Measurements from ENCODE around the gene MAP3K20. TPM values are rescaled to one million over a fixed set of nuclear protein-coding genes. Genes with fewer than 3 reads are reported as not detected.
A peak's percentile ranks its signal among the peaks of the same experiment; 100 is the strongest.
"Not testable (repeated sequence)": the region's sequence is repeated elsewhere in the genome, so short reads cannot be mapped to it uniquely, and the experiment has no call there.

The MAP3K20 gene
- total RNA-seq = 71.8 TPM
- long read RNA-seq, full-length matches to known transcripts = 283 of 352 reads
- long read RNA-seq, partial matches to known transcripts = 30 of 352 reads
- long read RNA-seq, other reads (novel, unspliced or antisense) = 39 of 352 reads

- peak; percentile 91 for DNase-seq (ENCODE audit: low spot score)
Measured at GRCh38 chr2:173075781-173076580, at the start of gene MAP3K20. MAP3K20 (plus strand) TSS chr2:173075846; CDS start chr2:173091032, 15,186 bp downstream.

- DNase-seq (ENCODE audit: low spot score) = no peak
Measured at GRCh38 chr2:173026479-173026878, 49.2 kb upstream of the MAP3K20 start.

GRCh38 chr2:173027181-173028128 is 48.2 kb upstream of the MAP3K20 start:
- DNase-seq (ENCODE audit: low spot score) = no peak

- DNase-seq (ENCODE audit: low spot score) = no peak
Measured at GRCh38 chr2:173028141-173028540, 47.5 kb upstream of the MAP3K20 start.

DNA sequence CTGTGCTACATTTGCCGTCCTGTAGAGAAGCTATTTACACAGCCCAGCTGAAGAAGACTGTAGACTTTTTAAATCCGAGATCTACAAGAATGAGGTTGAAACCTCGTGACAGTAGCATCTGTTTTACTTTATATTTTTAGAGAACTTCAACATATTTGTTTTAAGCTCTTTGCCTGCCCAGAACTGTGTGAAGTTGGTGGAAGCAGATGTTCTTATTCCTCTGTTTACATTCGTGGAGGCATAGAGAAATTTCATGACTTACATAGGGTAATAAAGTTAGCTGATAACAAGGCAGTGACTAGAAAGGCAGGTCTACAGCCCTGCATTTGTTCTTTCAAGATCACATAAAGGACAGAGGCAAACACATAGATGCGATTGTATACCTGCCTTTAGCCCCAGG is 47.0 kb upstream of the MAP3K20 start:
- no peak for DNase-seq (ENCODE audit: low spot score)

DNA sequence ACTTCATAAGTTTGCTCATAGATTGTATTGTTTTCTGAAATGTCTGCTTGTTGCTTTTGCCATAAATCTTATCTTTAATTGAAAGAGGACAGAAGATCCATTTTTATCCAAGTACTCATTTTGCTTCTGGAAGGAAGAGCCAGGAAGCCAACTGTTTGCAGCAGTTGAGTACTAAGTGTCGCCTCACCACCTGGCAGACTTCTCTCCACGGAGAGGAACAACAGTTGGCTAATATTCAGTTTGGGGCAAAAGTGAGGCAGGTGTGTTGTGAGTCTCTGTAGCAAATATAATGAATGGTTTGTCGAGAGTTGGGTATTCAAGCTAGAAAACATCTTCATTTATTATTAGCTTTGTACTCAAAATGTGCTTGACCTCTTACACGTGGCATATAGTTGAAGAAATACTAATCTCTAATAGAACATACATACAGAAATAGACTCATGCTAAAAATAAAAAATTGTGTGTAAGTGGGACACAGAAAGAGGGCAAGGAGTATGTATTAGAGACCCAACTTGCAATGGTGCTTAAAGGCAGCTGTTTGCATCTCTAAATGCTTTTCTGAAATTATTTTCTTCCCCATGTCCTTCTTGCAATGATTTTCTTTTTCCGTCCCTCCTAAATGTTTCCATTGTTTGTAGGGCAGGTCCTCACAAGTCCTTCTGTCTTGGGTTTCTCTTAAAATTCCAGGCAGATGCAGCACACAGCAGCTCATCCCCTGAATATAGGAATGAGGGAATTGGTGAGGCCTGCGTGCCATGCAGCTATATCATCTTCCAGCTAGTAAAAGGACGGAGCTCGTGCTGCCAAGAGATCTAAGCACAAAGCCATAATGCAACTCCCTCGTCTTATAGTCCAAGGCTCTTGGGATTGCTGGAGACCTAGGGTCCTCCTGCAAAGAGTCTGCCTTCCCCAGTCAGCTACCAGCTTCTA is 44.8 kb upstream of the MAP3K20 start:
- DNase-seq (ENCODE audit: low spot score) = no peak

DNA sequence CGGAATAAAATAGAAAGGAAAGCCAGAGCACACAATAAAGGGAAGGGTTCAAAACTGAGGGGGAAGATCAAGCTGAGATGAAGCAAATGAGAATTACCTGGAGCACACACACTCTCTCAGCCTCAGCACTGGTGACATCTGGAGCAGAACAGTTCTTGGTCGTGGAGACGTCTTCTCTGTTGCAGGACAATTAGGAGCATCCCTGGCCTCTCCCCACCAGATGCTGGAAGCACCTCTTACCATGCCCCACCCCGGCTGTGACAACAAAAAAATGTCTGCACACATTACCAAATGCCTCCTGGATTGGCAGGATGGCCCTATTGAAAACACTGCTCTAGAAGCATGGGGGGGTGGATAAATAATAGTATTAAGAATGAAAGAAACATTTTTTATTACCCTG is 43.6 kb upstream of the MAP3K20 start:
- DNase-seq (ENCODE audit: low spot score) = no peak

DNA sequence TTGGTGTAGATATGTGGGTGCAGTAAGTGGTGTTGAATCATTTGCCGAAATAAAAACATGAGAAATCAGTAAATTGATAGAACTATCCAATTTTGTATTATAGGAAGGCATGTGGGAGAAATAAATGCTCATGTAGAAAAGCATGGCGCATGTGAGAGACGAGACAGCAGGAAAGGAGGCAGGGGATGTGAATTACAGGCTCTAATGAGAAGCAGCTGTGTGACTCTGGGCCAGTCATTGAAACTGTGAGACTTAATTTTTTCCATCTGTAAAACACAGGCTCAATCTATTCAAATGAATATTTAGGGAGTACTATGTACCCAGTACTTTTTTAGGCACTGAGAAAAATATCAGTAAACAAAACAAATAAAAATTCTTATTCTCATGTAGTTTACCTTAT is 42.6 kb upstream of the MAP3K20 start:
- DNase-seq (ENCODE audit: low spot score) = no peak

GRCh38 chr2:173034143-173034542 is 41.5 kb upstream of the MAP3K20 start:
- no peak for DNase-seq (ENCODE audit: low spot score)

DNA sequence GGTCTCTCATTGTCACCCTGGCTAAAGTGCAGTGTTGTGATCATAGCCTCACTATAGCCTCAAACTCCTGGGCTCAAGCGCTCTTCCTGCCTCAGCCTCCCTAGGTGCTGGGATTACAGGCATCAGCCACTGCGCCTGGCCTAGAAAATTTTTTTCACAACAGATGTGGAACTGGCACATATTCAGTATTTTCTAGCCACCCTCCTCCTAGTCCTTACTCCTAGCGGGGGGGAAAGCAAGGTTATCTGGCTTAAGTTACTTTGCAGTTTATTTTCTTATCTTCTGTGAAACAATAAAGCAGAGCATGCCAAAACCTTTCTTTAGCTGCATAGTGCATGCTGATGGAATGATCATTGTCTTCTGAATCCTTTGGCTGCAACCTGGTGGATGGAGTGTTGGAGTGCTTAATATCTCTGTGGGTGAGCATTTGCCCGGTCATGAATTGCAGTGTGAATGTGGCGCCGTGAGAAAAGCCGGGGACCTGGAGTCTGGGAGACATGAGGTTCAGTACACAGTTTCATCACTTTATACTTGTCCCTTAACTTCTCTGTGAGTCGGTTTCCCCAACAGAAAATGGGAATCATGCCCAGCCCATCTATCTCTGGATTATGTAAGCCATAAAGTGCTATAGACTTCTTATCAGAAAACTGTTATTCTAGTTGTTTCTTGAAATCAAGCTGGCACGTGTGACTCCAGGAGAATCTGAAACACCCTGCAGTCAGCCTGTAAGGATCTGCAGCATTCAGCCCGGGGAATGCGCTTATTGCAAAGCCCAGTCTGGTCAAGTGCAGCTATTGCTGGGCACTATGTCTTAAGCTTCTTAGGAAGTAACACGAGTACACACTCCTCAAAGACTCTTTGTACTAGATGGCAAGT is 38.2 kb upstream of the MAP3K20 start:
- DNase-seq (ENCODE audit: low spot score) = no peak

GRCh38 chr2:173038257-173038656 is 37.4 kb upstream of the MAP3K20 start:
- not testable (repeated sequence) for DNase-seq (ENCODE audit: low spot score)

GRCh38 chr2:173040729-173041128 is 34.9 kb upstream of the MAP3K20 start:
- DNase-seq (ENCODE audit: low spot score) = no peak

DNA sequence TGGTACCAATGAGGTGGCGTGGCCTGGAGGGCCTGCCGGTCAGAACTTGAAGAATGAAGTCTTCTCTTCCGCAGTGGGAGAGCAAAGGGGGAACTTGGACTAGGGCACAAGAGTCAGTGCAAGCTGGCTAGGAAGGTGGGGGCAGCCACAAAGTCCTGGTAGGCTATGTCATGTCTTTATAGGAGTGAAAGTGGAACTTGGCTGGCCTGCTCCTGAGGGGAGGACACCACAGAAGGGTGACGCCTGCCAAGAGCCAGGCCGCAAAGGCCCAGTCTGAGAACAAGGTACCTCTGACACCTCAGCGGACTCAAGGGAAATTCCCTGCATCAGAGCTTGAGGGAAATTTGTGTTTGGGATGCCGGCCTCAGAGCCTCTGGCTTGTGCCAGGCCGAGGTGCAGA is 32.2 kb upstream of the MAP3K20 start:
- DNase-seq (ENCODE audit: low spot score) = no peak

GRCh38 chr2:173043897-173044519 is 31.6 kb upstream of the MAP3K20 start:
- no peak for DNase-seq (ENCODE audit: low spot score)

- DNase-seq (ENCODE audit: low spot score) = no peak
Measured at GRCh38 chr2:173044686-173045085, 31.0 kb upstream of the MAP3K20 start.

DNA sequence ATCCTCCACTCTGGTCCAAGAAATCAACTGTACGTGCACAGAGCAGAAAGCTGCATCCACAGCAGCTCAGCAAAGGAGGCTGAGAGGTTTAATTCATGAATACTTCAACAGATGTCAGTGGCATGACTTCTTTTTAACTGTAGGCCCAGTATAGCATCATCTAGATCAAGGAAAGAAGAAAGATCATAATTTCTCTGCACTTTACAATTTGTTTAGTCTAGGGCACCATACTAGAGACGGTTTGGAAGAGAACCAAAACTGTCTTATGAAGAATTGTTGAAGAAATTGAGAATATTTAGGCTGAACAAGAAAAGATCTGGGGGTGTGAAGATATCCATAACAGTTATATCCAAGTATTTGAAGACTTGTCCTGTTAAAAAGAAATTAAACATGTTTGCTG is 30.5 kb upstream of the MAP3K20 start:
- no peak for DNase-seq (ENCODE audit: low spot score)

- DNase-seq (ENCODE audit: low spot score) = no peak
Measured at GRCh38 chr2:173048522-173048896, 27.1 kb upstream of the MAP3K20 start.

- DNase-seq (ENCODE audit: low spot score) = no peak
Measured at GRCh38 chr2:173048897-173049661, 26.6 kb upstream of the MAP3K20 start.

- no peak for DNase-seq (ENCODE audit: low spot score)
Measured at GRCh38 chr2:173049831-173050230, 25.8 kb upstream of the MAP3K20 start.

Measured in mesenteric fat pad (tissue), 1 donor.